Neural cell (in vitro differentiated cells): ENCODE data around the gene CLEC19A. TPM values are rescaled to one million over a fixed set of nuclear protein-coding genes. Genes with fewer than 3 reads are reported as not detected.

Experiments
- H2AFZ ChIP-seq: fragments of 200-600, 300-800 bp; sonication (generic), shearing (Covaris generic); 2 replicates; pipeline ENCODE4 v1.6.0; 2014; ENCODE audit warnings: low read depth, mild to moderate bottlenecking, antibody characterized with exemption, low read length, moderate library complexity
- H3F3A ChIP-seq: fragments of 200-600 bp; shearing (Covaris generic); 2 replicates; pipeline ENCODE4 v1.6.1; 2016; ENCODE audit warnings: mild to moderate bottlenecking, moderate library complexity, mixed read lengths, antibody characterized with exemption, low read length; ENCODE audit not compliant: insufficient read depth, poor library complexity, severe bottlenecking
- H3K27ac ChIP-seq: fragments of 200-600, 300-800 bp; sonication (generic), shearing (Covaris generic); 2 replicates; pipeline ENCODE4 v1.5.1; 2014; ENCODE audit warnings: mild to moderate bottlenecking, low read length, moderate library complexity
- H3K27me3 ChIP-seq: fragments of 300-800, 200-600 bp; sonication (generic), shearing (Covaris generic); 2 replicates; pipeline ENCODE4 v1.6.0; 2014; ENCODE audit warnings: mild to moderate bottlenecking, low read depth, low read length, moderate library complexity; ENCODE audit not compliant: insufficient read depth
- H3K36me3 ChIP-seq: fragments of 300-800, 200-600 bp; sonication (generic), shearing (Covaris generic); 2 replicates; pipeline ENCODE4 v1.5.1; 2014; ENCODE audit warnings: mild to moderate bottlenecking, antibody characterized with exemption, low read length, moderate library complexity; ENCODE audit not compliant: insufficient read depth
- H3K4me2 ChIP-seq: fragments of 300-800, 200-600 bp; sonication (generic), shearing (Covaris generic); 2 replicates; pipeline ENCODE4 v1.6.0; 2014; ENCODE audit warnings: mild to moderate bottlenecking, low read length
- H3K4me3 ChIP-seq: fragments of 300-800, 200-600 bp; sonication (generic), shearing (Covaris generic); 2 replicates; pipeline ENCODE4 v1.5.1; 2014; ENCODE audit warnings: mild to moderate bottlenecking, low read length, moderate library complexity
- H3K79me2 ChIP-seq: fragments of 200-600 bp; shearing (Covaris generic); replicated peaks from 2 replicates; pipeline ENCODE4 v1.6.0; 2014; ENCODE audit warnings: mild to moderate bottlenecking, low read length, moderate library complexity; ENCODE audit not compliant: insufficient read depth
- H3K9ac ChIP-seq: fragments of 300-800, 200-600 bp; sonication (generic), shearing (Covaris generic); 2 replicates; pipeline ENCODE4 v1.6.1; 2016; ENCODE audit warnings: mild to moderate bottlenecking, low read length, mixed read lengths
- H3K9me2 ChIP-seq: fragments of 200-600 bp; shearing (Covaris generic); 2 replicates; pipeline ENCODE4 v1.6.1; 2016; ENCODE audit warnings: mild to moderate bottlenecking, low read length, mixed read lengths; ENCODE audit not compliant: insufficient read depth
- H3K9me3 ChIP-seq: fragments of 200-600, 300-800 bp; sonication (generic), shearing (Covaris generic); 2 replicates; pipeline ENCODE4 v1.6.1; 2016; ENCODE audit warnings: mild to moderate bottlenecking, mixed run types, low read length, moderate library complexity, mixed read lengths
- H4K20me1 ChIP-seq: fragments of 200-600 bp; shearing (Covaris generic); 2 replicates; pipeline ENCODE4 v1.6.1; 2016; ENCODE audit warnings: mild to moderate bottlenecking, mixed run types; ENCODE audit not compliant: insufficient read depth
- CTCF ChIP-seq: fragments of 450-650 bp; IDR thresholded peaks from 2 replicates; pipeline ENCODE4 v1.5.1; 2014; ENCODE audit warnings: antibody characterized with exemption, mild to moderate bottlenecking, moderate library complexity; ENCODE audit not compliant: poor library complexity, severe bottlenecking
- EP300 ChIP-seq: fragments of 450-650 bp; conservative IDR thresholded peaks from 2 replicates; pipeline ENCODE4 v1.6.1; 2014; ENCODE audit warnings: antibody characterized with exemption, mild to moderate bottlenecking, moderate library complexity; ENCODE audit not compliant: poor library complexity, severe bottlenecking
- EZH2 ChIP-seq: fragments of 200-600, 300-800 bp; shearing (Covaris generic), sonication (generic); IDR thresholded peaks from 2 replicates; pipeline ENCODE4 v1.6.1; 2014; ENCODE audit warnings: antibody characterized with exemption, low read length, borderline replicate concordance, mild to moderate bottlenecking; ENCODE audit not compliant: insufficient read depth, poor library complexity, severe bottlenecking
- MXI1 ChIP-seq: fragments of 450-650 bp; conservative IDR thresholded peaks from 2 replicates; pipeline ENCODE4 v1.6.1; 2014; ENCODE audit warnings: antibody characterized with exemption, mild to moderate bottlenecking; ENCODE audit not compliant: poor library complexity, severe bottlenecking
- POLR2AphosphoS5 ChIP-seq: IDR thresholded peaks from 2 replicates; pipeline ENCODE4 v1.6.1; 2012
- RAD21 ChIP-seq: fragments of 450-650 bp; conservative IDR thresholded peaks from 2 replicates; pipeline ENCODE4 v1.6.1; 2014; ENCODE audit warnings: antibody characterized with exemption, mild to moderate bottlenecking, moderate library complexity
- REST ChIP-seq: IDR thresholded peaks from 2 replicates; pipeline ENCODE4 v1.6.1; 2012; ENCODE audit warnings: borderline replicate concordance
- SMC3 ChIP-seq: fragments of 450-650 bp; conservative IDR thresholded peaks from 2 replicates; pipeline ENCODE4 v1.6.1; 2014; ENCODE audit warnings: antibody characterized with exemption, mild to moderate bottlenecking, moderate library complexity; ENCODE audit not compliant: poor library complexity
- TAF1 ChIP-seq: IDR thresholded peaks from 2 replicates; pipeline ENCODE4 v1.6.1; 2012; ENCODE audit warnings: low read depth
- polyA plus RNA-seq: library from polyadenylated mRNA; depleted of rRNA; stranded (reverse); fragments of >200 nt; gene quantifications from 2 replicates; pipeline ENCODE4 v1.2.3, GENCODE V29; 2014

Gene CLEC19A
- polyA plus RNA-seq, 1 donor from 2014 or later: not detected

GRCh38 chr16:19308392-19308791 lies 22.9 kb downstream of the CLEC19A start:
- H4K20me1 ChIP-seq: no peaks in the 10 kb centered on the region
- H3K9ac ChIP-seq: no peak overlapping the region
- no peaks in the 10 kb centered on the region for H3K9me2 ChIP-seq
- no peaks in the 10 kb centered on the region for H3K27me3 ChIP-seq
- H3K79me2 ChIP-seq: no peaks in the 10 kb centered on the region
- H3K9me3 ChIP-seq: no peaks in the 10 kb centered on the region
- no peak overlapping the region for H3K4me2 ChIP-seq
- TF ChIP-seq CTCF (no peak), POLR2AphosphoS5 (no peak), SMC3 (no peak), EP300 (no peak), MXI1 (no peak), REST (no peak), TAF1 (no peak), EZH2 (no peak), RAD21 (no peak)
- no peaks in the 10 kb centered on the region for H3F3A ChIP-seq
- no peak overlapping the region for H2AFZ ChIP-seq
- H3K36me3 ChIP-seq: no peaks in the 10 kb centered on the region
- H3K4me3 ChIP-seq: no peak overlapping the region
- no peak overlapping the region for H3K27ac ChIP-seq

- no peaks in the 10 kb centered on the region for H3K27me3 ChIP-seq
- H3F3A ChIP-seq: no peaks in the 10 kb centered on the region
Observed at GRCh38 chr16:19309178-19309577, 23.6 kb downstream of the CLEC19A start.

More at GRCh38 chr16:19309178-19309577, 23.6 kb downstream of the CLEC19A start:
- no peak overlapping the region for H2AFZ ChIP-seq
- H3K79me2 ChIP-seq: no peaks in the 10 kb centered on the region
- H3K9me2 ChIP-seq: no peaks in the 10 kb centered on the region
- no peaks in the 10 kb centered on the region for H4K20me1 ChIP-seq
- H3K4me2 ChIP-seq: no peak overlapping the region
- no peaks in the 10 kb centered on the region for H3K36me3 ChIP-seq
- H3K27ac ChIP-seq: no peak overlapping the region
- TF ChIP-seq REST: no peak
- no peak for TF ChIP-seq MXI1
- TF ChIP-seq CTCF: no peak
- no peak for TF ChIP-seq EZH2
- no peak for TF ChIP-seq SMC3
- TF ChIP-seq EP300: no peak
- TF ChIP-seq TAF1: no peak
- TF ChIP-seq RAD21: no peak
- no peak for TF ChIP-seq POLR2AphosphoS5
- H3K4me3 ChIP-seq: no peak overlapping the region
- H3K9me3 ChIP-seq: no peaks in the 10 kb centered on the region
- H3K9ac ChIP-seq: no peak overlapping the region
